ENCODE measurements around the gene SEMA6B.

DNA sequence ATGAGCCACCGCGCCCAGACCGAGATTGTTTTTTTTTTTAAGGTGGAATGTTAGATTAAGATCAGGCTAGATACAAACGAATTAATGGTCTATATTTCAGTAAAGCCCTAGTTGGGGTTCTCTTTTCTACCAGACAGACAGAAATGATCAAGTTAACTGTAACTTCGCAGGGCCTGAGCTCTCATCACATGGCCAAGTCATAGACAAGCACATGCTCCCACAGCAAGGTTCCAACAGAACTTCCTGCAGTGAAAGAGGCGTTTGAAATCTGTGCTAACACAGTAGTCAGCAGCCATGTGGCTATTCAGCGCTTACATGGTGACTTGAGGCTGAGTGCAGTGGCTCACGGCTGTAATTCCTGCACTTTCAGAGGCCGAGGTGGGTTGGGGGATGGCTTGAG is 34.7 kb upstream of the SEMA6B start:
- TF ChIP-seq, protein P1, sequence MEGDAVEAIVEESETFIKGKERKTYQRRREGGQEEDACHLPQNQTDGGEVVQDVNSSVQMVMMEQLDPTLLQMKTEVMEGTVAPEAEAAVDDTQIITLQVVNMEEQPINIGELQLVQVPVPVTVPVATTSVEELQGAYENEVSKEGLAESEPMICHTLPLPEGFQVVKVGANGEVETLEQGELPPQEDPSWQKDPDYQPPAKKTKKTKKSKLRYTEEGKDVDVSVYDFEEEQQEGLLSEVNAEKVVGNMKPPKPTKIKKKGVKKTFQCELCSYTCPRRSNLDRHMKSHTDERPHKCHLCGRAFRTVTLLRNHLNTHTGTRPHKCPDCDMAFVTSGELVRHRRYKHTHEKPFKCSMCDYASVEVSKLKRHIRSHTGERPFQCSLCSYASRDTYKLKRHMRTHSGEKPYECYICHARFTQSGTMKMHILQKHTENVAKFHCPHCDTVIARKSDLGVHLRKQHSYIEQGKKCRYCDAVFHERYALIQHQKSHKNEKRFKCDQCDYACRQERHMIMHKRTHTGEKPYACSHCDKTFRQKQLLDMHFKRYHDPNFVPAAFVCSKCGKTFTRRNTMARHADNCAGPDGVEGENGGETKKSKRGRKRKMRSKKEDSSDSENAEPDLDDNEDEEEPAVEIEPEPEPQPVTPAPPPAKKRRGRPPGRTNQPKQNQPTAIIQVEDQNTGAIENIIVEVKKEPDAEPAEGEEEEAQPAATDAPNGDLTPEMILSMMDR (IDR thresholded peaks at IDR 0.05): no peak
- TF ChIP-seq POLR2A (IDR thresholded peaks at IDR 0.05): no peak

All from heart left ventricle (tissue), 13 donors.